Right lobe of liver (tissue), 6 donors: ENCODE results near the gene SPOCK1. TPM values are rescaled to one million over a fixed set of nuclear protein-coding genes. Genes with fewer than 3 reads are reported as not detected.

ENCODE experiments used
- ATAC-seq, 4 donors: fragments of 200-7000 bp; cut with Tn5 transposase; one replicate each; pipeline ENCODE4 v1.9.1; 2020; ENCODE audit warnings: mild to moderate bottlenecking in 4 of 4, moderate library complexity in 4 of 4
- DNase-seq, 3 donors: peaks; one replicate each; pipeline ENCODE4 v3.0.0-alpha.2; 2020
- H3K27ac ChIP-seq, 3 donors: fragments of 200-600 bp; one replicate each; pipeline ENCODE4 v1.8.0; 2022
- H3K27me3 ChIP-seq, 2 donors: fragments of 200-600 bp; one replicate each; pipeline ENCODE4 v1.8.0; 2022
- H3K36me3 ChIP-seq, 4 donors: fragments of 200-600 bp; sonication (generic) in 1 of 4; one replicate each; pipeline versions ENCODE4 v1.5.1 to v1.8.0; 2017 to 2022; ENCODE audit warnings: control low read depth in 1 of 4
- H3K4me1 ChIP-seq, 4 donors: fragments of 200-600 bp; sonication (generic) in 1 of 4; one replicate each; pipeline versions ENCODE4 v1.5.1 to v1.8.0; 2017 to 2022; ENCODE audit warnings: control low read depth in 1 of 4
- H3K4me3 ChIP-seq, 3 donors: fragments of 200-600 bp; one replicate each; pipeline ENCODE4 v1.8.0; 2022
- H3K9me3 ChIP-seq, 4 donors: fragments of 200-600 bp; sonication (generic) in 1 of 4; one replicate each; pipeline versions ENCODE4 v1.5.1 to v1.8.0; 2017 to 2022; ENCODE audit warnings: control low read depth in 1 of 4
- POLR2A ChIP-seq: fragments of 450-650 bp; IDR thresholded peaks from one replicate; pipeline ENCODE4 v1.6.1; 2017; ENCODE audit warnings: antibody characterized with exemption, mild to moderate bottlenecking
- WGBS: methylation state at CpG from one replicate; pipeline ENCODE4 v1.1.6; 2018; ENCODE audit warnings: low coverage, low lambda C conversion rate; ENCODE audit not compliant: insufficient coverage; ENCODE audit errors: missing lambda C conversion rate; 5-methylcytosine and 5-hydroxymethylcytosine counted together
- intact Hi-C, 2 donors: fragments of 100-400 bp; cut with DNase I; formaldehyde crosslinking; loops; one replicate each; pipeline versions ENCODE4 v1.11.2 to v1.14.1; 2022
- total RNA-seq, 6 experiments: library from RNA; depleted of rRNA in 2 of 6; stranded (reverse); fragments of >200 nt in 2 of 6; fragmentation: NEBNext Ultra II Directional in 3 of 6; extraction: Animal tissue kit (Norgen Biotek cat#: 25700) in 3 of 6; gene quantifications; one replicate each; pipeline versions ENCODE4 v1.1.0 to v1.2.4, GENCODE V29; 2016 to 2023
- TF ChIP-seq, protein P1 (sequence below), 4 donors: fragments of 200-600 bp in 3 of 4; fragments of 450-650 bp in 1 of 4; IDR thresholded peaks; one replicate each; pipeline versions ENCODE4 v1.5.1 to v1.8.0; 2016 to 2022; ENCODE audit warnings: antibody characterized with exemption in 4 of 4, mild to moderate bottlenecking in 2 of 4
- donor health status: DM: no; HTN: yes; CAD: no.
- donor health status: DM: no; HTN: no; CAD: no.
- donor health status: DM: no; HTN: no; CAD: no.
- donor health status: DM: no; HTN: yes; CAD: no.
- donor health status: DM: no; HTN: yes; CAD: no.

The SPOCK1 gene
- total RNA-seq, 6 experiments from 2014 or later: 0.06 to 0.86 (median 0.15) TPM; not detected in 1

DNA sequence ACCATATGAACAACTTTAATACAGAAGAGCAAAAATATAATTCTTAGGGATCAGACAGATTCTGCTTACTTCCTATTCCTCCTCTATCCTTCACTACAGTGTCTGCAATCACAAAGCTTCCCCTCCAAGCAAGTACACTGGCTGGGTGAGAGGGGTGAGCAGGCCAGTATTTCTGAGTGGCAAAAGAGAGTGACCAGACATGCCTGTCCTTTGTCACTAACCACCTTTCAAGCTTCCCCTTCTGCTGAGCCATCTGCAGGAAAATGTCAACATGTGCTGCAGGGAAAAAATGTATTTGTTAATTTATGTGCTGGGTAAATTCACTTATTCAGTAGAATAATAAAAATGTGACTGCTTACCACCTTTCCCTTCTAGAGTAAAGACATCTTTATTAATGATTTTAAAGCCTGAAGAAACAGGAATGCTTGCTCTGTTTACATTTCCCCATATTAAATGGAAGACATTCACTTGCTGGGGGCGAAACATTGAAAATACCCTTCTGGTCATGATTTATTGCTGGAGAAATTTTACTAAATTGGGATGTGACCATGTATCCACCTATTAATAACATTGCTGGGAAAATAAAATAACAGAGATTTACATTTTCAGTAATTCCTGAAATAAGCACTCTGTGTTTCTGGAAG is 84.9 kb downstream of the SPOCK1 start:
- no peak overlapping the region for H3K27ac ChIP-seq
- no peaks in the 10 kb centered on the region for H3K36me3 ChIP-seq
- no peaks in the 10 kb centered on the region for H3K9me3 ChIP-seq
- TF ChIP-seq POLR2A: no peak
- TF ChIP-seq, protein P1, sequence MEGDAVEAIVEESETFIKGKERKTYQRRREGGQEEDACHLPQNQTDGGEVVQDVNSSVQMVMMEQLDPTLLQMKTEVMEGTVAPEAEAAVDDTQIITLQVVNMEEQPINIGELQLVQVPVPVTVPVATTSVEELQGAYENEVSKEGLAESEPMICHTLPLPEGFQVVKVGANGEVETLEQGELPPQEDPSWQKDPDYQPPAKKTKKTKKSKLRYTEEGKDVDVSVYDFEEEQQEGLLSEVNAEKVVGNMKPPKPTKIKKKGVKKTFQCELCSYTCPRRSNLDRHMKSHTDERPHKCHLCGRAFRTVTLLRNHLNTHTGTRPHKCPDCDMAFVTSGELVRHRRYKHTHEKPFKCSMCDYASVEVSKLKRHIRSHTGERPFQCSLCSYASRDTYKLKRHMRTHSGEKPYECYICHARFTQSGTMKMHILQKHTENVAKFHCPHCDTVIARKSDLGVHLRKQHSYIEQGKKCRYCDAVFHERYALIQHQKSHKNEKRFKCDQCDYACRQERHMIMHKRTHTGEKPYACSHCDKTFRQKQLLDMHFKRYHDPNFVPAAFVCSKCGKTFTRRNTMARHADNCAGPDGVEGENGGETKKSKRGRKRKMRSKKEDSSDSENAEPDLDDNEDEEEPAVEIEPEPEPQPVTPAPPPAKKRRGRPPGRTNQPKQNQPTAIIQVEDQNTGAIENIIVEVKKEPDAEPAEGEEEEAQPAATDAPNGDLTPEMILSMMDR (IDR thresholded peaks at IDR 0.05): no peak
- H3K4me1 ChIP-seq: no peaks in the 10 kb centered on the region
- DNase-seq: no peak
- H3K27me3 ChIP-seq: no peaks in the 10 kb centered on the region
- no peak for ATAC-seq
- intact Hi-C loops: no loop called here
- 40% methylated on average over 1 of the region's 1 CpG for WGBS
- no peak overlapping the region for H3K4me3 ChIP-seq

- TF ChIP-seq, protein P1 (IDR thresholded peaks at IDR 0.05): no peak
- no peak for TF ChIP-seq POLR2A
- no peaks in the 10 kb centered on the region for H3K27me3 ChIP-seq
- DNase-seq (no peak), ATAC-seq (no peak)
- H3K27ac ChIP-seq: no peak overlapping the region
- H3K36me3 ChIP-seq: no peaks in the 10 kb centered on the region
- WGBS: 93% methylated on average over 1 of the region's 1 CpG
- intact Hi-C loops: no loop called here
- no peak overlapping the region for H3K4me3 ChIP-seq
- H3K4me1 ChIP-seq: no peaks in the 10 kb centered on the region
- no peaks in the 10 kb centered on the region for H3K9me3 ChIP-seq
Measured at GRCh38 chr5:137412136-137412535, 87.0 kb downstream of the SPOCK1 start.

GRCh38 chr5:137410234-137411010 is 88.7 kb downstream of the SPOCK1 start:
- no peak overlapping the region for H3K4me3 ChIP-seq
- no peaks in the 10 kb centered on the region for H3K9me3 ChIP-seq
- TF ChIP-seq, protein P1 (IDR thresholded peaks at IDR 0.05): no peak
- TF ChIP-seq POLR2A: no peak
- no peaks in the 10 kb centered on the region for H3K27me3 ChIP-seq
- 54% methylated on average over 4 of the region's 4 CpGs for WGBS
- intact Hi-C loops: no loop called here
- DNase-seq (no peak), ATAC-seq (no peak)
- H3K4me1 ChIP-seq: no peaks in the 10 kb centered on the region
- H3K27ac ChIP-seq: no peak overlapping the region
- no peaks in the 10 kb centered on the region for H3K36me3 ChIP-seq

DNA sequence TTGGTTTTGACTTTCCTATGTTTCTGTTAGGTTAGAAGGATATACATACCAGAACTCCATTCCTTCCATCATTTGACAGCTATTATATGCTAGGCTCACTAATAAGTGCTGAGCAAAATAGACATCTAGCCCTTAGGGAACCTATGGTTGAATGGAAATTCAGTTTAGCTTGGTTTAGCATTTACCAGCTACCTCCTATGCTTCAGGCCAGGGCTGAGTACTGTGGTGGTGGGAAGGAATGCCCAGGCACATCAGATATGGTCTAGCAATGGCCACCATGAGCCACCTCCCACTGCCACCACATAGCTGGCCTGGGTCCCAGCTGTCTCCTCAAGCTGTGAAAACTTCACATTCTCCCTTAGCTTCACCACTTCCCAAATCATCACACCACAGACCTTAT is 89.4 kb downstream of the SPOCK1 start:
- H3K27ac ChIP-seq: no peak overlapping the region
- H3K27me3 ChIP-seq: no peaks in the 10 kb centered on the region
- H3K36me3 ChIP-seq: no peaks in the 10 kb centered on the region
- DNase-seq (no peak), ATAC-seq (no peak)
- no peak overlapping the region for H3K4me3 ChIP-seq
- H3K4me1 ChIP-seq: no peaks in the 10 kb centered on the region
- intact Hi-C loops: no loop called here
- TF ChIP-seq, protein P1 (IDR thresholded peaks at IDR 0.05): no peak
- no peak for TF ChIP-seq POLR2A
- H3K9me3 ChIP-seq: no peaks in the 10 kb centered on the region
